Adrenal gland (tissue), 12 donors: ENCODE measurements around the gene EPOP. TPM values are rescaled to one million over a fixed set of nuclear protein-coding genes. Genes with fewer than 3 reads are reported as not detected.

Source experiments
- DNase-seq, 7 donors: peaks; one replicate each; pipeline ENCODE4 v3.0.0-alpha.2; 2019 to 2020
- H3K27ac ChIP-seq, 5 donors: fragments of 200-600 bp; sonication (generic) in 4 of 5; 1 replicate in 3 of 5; 2 replicates in 2 of 5; pipeline versions ENCODE4 v1.5.1 to v1.8.0; 2016 to 2020; ENCODE audit warnings: mild to moderate bottlenecking in 1 of 5
- H3K27me3 ChIP-seq: fragments of 200-600 bp; 2 replicates; pipeline ENCODE4 v1.8.0; 2021
- H3K36me3 ChIP-seq, 2 donors: fragments of 200-600 bp; replicated peaks in 1 of 2; 1 replicate in 1 of 2; 2 replicates in 1 of 2; pipeline versions ENCODE4 v1.5.1 to v1.8.0; 2018 to 2022
- H3K4me1 ChIP-seq, 2 donors: fragments of 200-600 bp; replicated peaks in 1 of 2; 1 replicate in 1 of 2; 2 replicates in 1 of 2; pipeline versions ENCODE4 v1.5.1 to v1.8.0; 2018 to 2021
- H3K4me3 ChIP-seq, 4 donors: fragments of 200-600 bp; sonication (generic) in 3 of 4; one replicate each; pipeline ENCODE4 v1.5.1; 2016 to 2018
- H3K9me3 ChIP-seq, 3 donors: fragments of 200-600 bp; sonication (generic) in 1 of 3; replicated peaks in 1 of 3; 1 replicate in 2 of 3; 2 replicates in 1 of 3; pipeline versions ENCODE4 v1.5.1 to v1.8.0; 2016 to 2021
- POLR2A ChIP-seq, 2 donors: fragments of 450-650 bp; IDR thresholded peaks; one replicate each; pipeline ENCODE4 v1.6.1; 2017; ENCODE audit warnings: antibody characterized with exemption in 2 of 2, mild to moderate bottlenecking in 2 of 2, moderate library complexity in 1 of 2
- WGBS, 4 donors: extraction: QIAGEN DNeasy Blood & Tissue Kit in 2 of 4; methylation state at CpG; one replicate each; pipeline versions ENCODE4 v1.1.5 to v1.1.7; 2013 to 2017; 5-methylcytosine and 5-hydroxymethylcytosine counted together
- intact Hi-C, 2 donors: fragments of 100-400 bp; cut with DNase I; formaldehyde crosslinking; loops; one replicate each; pipeline versions ENCODE4 v1.14.1 to v1.15.0; 2022 to 2023
- polyA plus RNA-seq, 3 donors: library from polyadenylated mRNA; stranded (reverse); fragments of 200-250 nt in 2 of 3; fragments of 350-450 nt in 1 of 3; fragmentation: Illumina TruSeq in 1 of 3; extraction: RNeasy Lipid Tissue Mini Kit (QIAGEN cat#74804) in 1 of 3; gene quantifications; one replicate each; pipeline ENCODE4 v1.2.3, GENCODE V29; 2013 to 2014
- total RNA-seq, 9 donors: library from RNA; depleted of rRNA in 4 of 9; stranded (reverse); fragments of >200 nt in 4 of 9; fragments of 120-200 nt in 1 of 9; fragmentation: NEBNext Ultra II Directional in 1 of 9; extraction: Animal tissue kit (Norgen Biotek cat#: 25700) in 1 of 9; gene quantifications; one replicate each; pipeline versions ENCODE4 v1.1.0 to v1.2.4, GENCODE V29; 2013 to 2023
- TF ChIP-seq, protein P1 (sequence below), 6 experiments: fragments of 450-650 bp in 4 of 6; fragments of 200-600 bp in 2 of 6; sonication (generic) in 1 of 6; IDR thresholded peaks; 1 replicate in 5 of 6; 2 replicates in 1 of 6; pipeline versions ENCODE4 v1.5.1 to v1.8.0; 2016 to 2021; ENCODE audit warnings: antibody characterized with exemption in 6 of 6, mild to moderate bottlenecking in 2 of 6, moderate library complexity in 1 of 6
- donor health status: healthy with polysubstance abuse.
- donor health status: Bipolar disorder and iron deficiency.
- donor health status: DM: yes; HTN: yes; CAD: no.
- donor health status: DM: no; HTN: no; CAD: no.
- donor health status: DM: no; HTN: no; CAD: no.
- donor health status: DM: yes; HTN: yes; CAD: no.

Gene EPOP
- total and polyA plus RNA-seq, 12 donors = 0.06 to 9.4 (median 2.9) TPM

DNA sequence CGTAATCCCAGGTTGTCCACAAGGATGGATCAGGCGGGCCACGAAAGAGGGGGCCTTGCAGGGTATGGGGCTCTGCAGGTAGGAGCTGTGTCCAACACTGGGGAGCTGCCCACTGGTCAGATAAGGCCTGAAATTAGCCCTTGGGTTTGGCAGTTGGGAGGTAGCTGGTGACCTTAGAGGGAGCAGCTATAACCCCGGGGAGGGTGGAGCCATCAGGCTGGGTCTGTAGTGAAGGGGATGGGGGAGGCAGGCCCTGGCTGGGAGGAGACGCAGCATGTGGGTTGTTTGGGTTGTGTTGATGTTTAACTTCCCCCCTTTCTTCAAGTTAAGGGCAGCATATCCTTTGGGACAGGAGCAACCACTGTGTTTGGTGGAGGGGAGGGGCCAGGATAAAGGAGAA, 36.2 kb upstream of the EPOP start:
- WGBS, 4 donors = 87 to 91% (median 89%) methylated on average over 4 to 5 of the region's 5 CpGs
- DNase-seq = no peak
- H3K27ac ChIP-seq = no peak overlapping the region
- peaks cover 0 to 82% of the 10 kb centered on the region in 2 donors for H3K36me3 ChIP-seq
- no peak overlapping the region for H3K4me3 ChIP-seq
- H3K9me3 ChIP-seq = no peaks in the 10 kb centered on the region
- no peak for TF ChIP-seq POLR2A (IDR thresholded peaks at IDR 0.05)
- TF ChIP-seq, protein P1, sequence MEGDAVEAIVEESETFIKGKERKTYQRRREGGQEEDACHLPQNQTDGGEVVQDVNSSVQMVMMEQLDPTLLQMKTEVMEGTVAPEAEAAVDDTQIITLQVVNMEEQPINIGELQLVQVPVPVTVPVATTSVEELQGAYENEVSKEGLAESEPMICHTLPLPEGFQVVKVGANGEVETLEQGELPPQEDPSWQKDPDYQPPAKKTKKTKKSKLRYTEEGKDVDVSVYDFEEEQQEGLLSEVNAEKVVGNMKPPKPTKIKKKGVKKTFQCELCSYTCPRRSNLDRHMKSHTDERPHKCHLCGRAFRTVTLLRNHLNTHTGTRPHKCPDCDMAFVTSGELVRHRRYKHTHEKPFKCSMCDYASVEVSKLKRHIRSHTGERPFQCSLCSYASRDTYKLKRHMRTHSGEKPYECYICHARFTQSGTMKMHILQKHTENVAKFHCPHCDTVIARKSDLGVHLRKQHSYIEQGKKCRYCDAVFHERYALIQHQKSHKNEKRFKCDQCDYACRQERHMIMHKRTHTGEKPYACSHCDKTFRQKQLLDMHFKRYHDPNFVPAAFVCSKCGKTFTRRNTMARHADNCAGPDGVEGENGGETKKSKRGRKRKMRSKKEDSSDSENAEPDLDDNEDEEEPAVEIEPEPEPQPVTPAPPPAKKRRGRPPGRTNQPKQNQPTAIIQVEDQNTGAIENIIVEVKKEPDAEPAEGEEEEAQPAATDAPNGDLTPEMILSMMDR (IDR thresholded peaks at IDR 0.05) = no peak
- no peaks in the 10 kb centered on the region for H3K27me3 ChIP-seq
- intact Hi-C loops = no loop called here
- peaks cover 8 to 20% of the 10 kb centered on the region in 2 donors for H3K4me1 ChIP-seq

DNA sequence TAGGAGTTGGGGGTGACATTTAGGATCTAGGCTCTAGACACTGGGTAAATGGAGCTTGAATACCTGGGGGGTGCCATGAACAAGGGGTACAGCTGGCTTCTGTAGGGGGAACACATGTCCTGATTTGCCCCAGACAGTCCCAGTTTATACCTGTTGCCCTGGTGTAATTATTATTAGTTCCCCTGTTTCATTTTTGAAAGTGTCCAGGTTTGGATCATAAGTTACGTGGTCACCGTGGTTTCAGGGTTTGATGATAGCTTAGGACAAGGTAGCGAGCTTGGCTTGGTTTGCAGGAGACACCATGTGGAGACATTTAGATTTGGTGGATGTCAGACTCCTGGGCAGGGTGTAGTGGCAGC, 35.8 kb upstream of the EPOP start:
- no peak for DNase-seq
- Histone ChIP-seq H3K9me3 (no peaks in the 10 kb centered on the region), H3K27me3 (no peaks in the 10 kb centered on the region), H3K4me1 (peaks cover 8 to 20% of the 10 kb centered on the region in 2 donors), H3K36me3 (peaks cover 0 to 78% of the 10 kb centered on the region in 2 donors), H3K27ac (no peak overlapping the region), H3K4me3 (no peak overlapping the region)
- TF ChIP-seq, protein P1 (IDR thresholded peaks at IDR 0.05) = no peak
- TF ChIP-seq POLR2A (IDR thresholded peaks at IDR 0.05) = no peak
- intact Hi-C loops = no loop called here
- WGBS, 4 donors = 84 to 95% (median 94%) methylated on average over 3 of the region's 3 CpGs

DNA sequence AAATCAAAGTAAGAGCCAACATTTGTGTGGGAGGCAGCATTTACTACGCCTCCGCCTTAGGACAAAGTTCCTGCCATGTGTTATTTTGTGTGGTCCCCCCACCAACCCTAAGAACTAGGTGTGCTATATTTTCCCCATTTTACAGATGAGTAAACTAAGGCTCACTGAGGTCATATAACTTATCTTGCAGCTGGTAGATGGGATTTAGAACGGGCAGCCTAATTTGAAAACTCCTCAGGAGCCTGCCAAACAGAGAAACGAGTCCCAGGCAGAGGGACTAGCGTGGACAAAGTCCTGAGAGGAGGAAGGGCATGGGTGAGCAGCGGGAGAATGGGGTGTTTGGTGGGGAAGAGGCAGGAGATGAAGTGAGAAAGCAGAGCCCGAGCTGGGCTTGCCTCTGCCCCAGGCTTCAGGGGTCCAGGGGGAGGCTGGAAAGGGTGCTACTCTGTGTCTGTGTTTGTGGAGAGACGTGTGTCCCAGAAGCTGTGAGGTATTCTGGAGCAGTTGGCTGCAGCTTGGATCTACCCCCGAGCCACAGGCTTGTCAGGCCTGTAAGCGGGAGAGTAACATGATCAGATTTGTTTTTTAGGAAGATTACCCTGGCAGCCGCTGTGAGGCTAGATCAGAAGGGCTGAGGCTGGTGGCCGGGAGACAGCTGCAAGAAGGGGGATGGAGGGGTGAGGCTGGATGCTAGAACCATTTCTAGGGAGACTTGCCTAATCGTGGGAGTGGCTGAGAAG, 35.3 kb upstream of the EPOP start:
- 79 to 88% (median 86%) methylated on average over 12 to 13 of the region's 13 CpGs for WGBS, 4 donors
- Histone ChIP-seq H3K36me3 (peaks cover 0 to 73% of the 10 kb centered on the region in 2 donors), H3K9me3 (no peaks in the 10 kb centered on the region), H3K27ac (no peak overlapping the region), H3K4me1 (peaks cover 8 to 20% of the 10 kb centered on the region in 2 donors), H3K27me3 (no peaks in the 10 kb centered on the region), H3K4me3 (no peak overlapping the region)
- no peak for DNase-seq
- no peak for TF ChIP-seq POLR2A (IDR thresholded peaks at IDR 0.05)
- TF ChIP-seq, protein P1 (IDR thresholded peaks at IDR 0.05) = no peak
- intact Hi-C loops = no loop called here

DNA sequence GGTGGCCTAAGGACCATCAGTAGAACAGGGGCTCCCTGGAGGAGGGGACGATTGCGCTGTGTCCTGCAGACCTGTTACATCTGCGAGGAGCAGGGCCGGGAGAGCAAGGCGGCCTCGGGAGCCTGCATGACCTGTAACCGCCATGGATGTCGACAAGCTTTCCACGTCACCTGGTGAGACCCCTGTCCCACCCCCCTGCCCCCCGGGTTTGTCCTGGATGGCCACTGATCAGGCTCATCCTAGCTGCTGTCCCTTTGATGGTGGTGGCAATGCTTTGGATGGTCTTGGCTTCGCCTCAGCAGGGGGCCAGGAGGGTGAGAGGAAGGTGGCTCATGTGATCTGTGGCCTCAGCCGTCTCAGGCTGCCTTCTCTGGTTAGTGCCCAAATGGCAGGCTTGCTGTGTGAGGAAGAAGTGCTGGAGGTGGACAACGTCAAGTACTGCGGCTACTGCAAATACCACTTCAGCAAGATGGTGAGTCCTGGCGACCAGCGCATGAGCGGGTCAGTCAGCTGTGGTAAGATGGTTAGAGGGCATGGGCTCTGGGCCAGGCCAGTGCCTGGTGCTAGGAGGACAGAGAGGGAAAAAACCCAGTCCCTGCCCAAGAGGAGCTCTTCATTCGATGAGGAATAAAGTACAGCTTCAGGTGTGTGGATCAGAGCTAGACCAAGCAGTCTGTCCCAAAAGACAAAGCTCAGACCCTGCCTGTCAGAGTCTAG, 34.5 kb upstream of the EPOP start:
- peaks cover 0 to 67% of the 10 kb centered on the region in 2 donors for H3K36me3 ChIP-seq
- H3K27ac ChIP-seq = no peak overlapping the region
- TF ChIP-seq, protein P1 (IDR thresholded peaks at IDR 0.05) = no peak
- TF ChIP-seq POLR2A (IDR thresholded peaks at IDR 0.05) = no peak
- no peak for DNase-seq
- intact Hi-C loops = no loop called here
- 87 to 92% (median 88%) methylated on average over 16 to 18 of the region's 18 CpGs for WGBS, 4 donors
- H3K4me3 ChIP-seq = no peak overlapping the region
- H3K4me1 ChIP-seq = peaks cover 8 to 20% of the 10 kb centered on the region in 2 donors
- H3K9me3 ChIP-seq = no peaks in the 10 kb centered on the region
- H3K27me3 ChIP-seq = no peaks in the 10 kb centered on the region
